PFSK-1 (cell line): ENCODE results near the gene LUZP2.

ENCODE experiments used
- FOXP2 ChIP-seq: optimal IDR thresholded peaks from 2 replicates; pipeline ENCODE3; 2011; ENCODE audit warnings: borderline replicate concordance, control low read depth, inconsistent platforms; ENCODE audit not compliant: insufficient read depth; ENCODE audit errors: extremely low read length, extremely low read depth
- POLR2AphosphoS5 ChIP-seq: IDR thresholded peaks from 2 replicates; pipeline ENCODE4 v1.6.1; 2012; ENCODE audit warnings: low read depth, mild to moderate bottlenecking, control low read depth, low read length, moderate library complexity
- SIN3A ChIP-seq: IDR thresholded peaks from 2 replicates; pipeline ENCODE4 v1.6.1; 2012; ENCODE audit warnings: mild to moderate bottlenecking, low read length, moderate library complexity, borderline replicate concordance; ENCODE audit not compliant: insufficient read depth
- TAF1 ChIP-seq: IDR thresholded peaks from 2 replicates; pipeline ENCODE4 v1.6.1; 2012; ENCODE audit warnings: low read length, control low read depth, borderline replicate concordance; ENCODE audit not compliant: insufficient read depth
- TF ChIP-seq, protein P1 (sequence below), 2 experiments: IDR thresholded peaks; 2 replicates each; pipeline versions ENCODE4 v1.6.1 to v1.8.0; 2011 to 2012; ENCODE audit warnings: low read depth in 2 of 2, low read length in 2 of 2, control low read depth in 1 of 2, inconsistent platforms in 1 of 2, mild to moderate bottlenecking in 1 of 2, moderate library complexity in 1 of 2; ENCODE audit not compliant: insufficient read depth in 1 of 2

- TF ChIP-seq, protein P1, sequence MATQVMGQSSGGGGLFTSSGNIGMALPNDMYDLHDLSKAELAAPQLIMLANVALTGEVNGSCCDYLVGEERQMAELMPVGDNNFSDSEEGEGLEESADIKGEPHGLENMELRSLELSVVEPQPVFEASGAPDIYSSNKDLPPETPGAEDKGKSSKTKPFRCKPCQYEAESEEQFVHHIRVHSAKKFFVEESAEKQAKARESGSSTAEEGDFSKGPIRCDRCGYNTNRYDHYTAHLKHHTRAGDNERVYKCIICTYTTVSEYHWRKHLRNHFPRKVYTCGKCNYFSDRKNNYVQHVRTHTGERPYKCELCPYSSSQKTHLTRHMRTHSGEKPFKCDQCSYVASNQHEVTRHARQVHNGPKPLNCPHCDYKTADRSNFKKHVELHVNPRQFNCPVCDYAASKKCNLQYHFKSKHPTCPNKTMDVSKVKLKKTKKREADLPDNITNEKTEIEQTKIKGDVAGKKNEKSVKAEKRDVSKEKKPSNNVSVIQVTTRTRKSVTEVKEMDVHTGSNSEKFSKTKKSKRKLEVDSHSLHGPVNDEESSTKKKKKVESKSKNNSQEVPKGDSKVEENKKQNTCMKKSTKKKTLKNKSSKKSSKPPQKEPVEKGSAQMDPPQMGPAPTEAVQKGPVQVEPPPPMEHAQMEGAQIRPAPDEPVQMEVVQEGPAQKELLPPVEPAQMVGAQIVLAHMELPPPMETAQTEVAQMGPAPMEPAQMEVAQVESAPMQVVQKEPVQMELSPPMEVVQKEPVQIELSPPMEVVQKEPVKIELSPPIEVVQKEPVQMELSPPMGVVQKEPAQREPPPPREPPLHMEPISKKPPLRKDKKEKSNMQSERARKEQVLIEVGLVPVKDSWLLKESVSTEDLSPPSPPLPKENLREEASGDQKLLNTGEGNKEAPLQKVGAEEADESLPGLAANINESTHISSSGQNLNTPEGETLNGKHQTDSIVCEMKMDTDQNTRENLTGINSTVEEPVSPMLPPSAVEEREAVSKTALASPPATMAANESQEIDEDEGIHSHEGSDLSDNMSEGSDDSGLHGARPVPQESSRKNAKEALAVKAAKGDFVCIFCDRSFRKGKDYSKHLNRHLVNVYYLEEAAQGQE (IDR thresholded peaks at IDR 0.05; ENCODE audit: insufficient read depth in 1 of 2, low read depth in 2 of 2, low read length in 2 of 2): no peak
- TF ChIP-seq TAF1 (no peak), POLR2AphosphoS5 (no peak), SIN3A (no peak), FOXP2 (no peak)
These were observed 16.8 kb downstream of the LUZP2 start for GRCh38 chr11:24513479-24514218.
